ENCODE data around the gene FAM210B.
"Not testable (repeated sequence)": the region's sequence is repeated elsewhere in the genome, so short reads cannot be mapped to it uniquely, and the experiment has no call there.

Gene FAM210B

DNA sequence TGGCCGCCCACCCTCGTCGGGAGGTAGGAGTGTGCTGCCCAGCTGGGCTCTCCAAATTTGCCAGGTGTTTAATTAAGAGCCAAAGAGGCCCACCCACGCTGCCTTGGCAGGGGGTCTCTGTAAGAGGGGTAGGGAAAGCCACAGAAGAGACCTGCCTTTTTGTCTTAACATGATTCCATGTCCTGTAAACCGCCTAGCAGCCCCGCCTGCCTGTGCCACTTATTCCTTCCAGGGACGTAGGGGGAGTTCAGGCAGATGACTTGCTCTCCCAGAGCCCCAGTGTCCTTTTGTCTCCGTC lies 2.1 kb downstream of the FAM210B start:
- no peak for DNase-seq (ENCODE audit: low read depth)

DNA sequence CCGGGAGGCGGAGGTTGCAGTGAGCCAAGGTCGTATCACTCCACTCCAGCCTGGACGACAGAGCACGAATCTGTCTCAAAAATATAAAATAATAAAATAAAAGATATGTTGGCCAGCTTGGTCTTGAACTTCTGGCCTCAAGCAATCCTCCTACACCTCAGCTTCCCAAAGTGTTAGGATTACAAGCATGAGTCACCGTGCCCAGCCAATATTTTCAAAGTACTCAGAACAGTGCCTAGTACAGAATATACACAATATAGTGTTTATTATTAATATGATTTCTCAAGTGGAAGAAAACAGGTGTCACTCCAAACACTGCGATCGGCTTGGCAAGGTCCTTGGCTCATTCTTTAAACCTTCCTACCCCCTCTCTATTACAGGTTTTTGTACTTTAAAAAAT lies 3.1 kb downstream of the FAM210B start:
- DNase-seq (ENCODE audit: low read depth), result no peak

DNA sequence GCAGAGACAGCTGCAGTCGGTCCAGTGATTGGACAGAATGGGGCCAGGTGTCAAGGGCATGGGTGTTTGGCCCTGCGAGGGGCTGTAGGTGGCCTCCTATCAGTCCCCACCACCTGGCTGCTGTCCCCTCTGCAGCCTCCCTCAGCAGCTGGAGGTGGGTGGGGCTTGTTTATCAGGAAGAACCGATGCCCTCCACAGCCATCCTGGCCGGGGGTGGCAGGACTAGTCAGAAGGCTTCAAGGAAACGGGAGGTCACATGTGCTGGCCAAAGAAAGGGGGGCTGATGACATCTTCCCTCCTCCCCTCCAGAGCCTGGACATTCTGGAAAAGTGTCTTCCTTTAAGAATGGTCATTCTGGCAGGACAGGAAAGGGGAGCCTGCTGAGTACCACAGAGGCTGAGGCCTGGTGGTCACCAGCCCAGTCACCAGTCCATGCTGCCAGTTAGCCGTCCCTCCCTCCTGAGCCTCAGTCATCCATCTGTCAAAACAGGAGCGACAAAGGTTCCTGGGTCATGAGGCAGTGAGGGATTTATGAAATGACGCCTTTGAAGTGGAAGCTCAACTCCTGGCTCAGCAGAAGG lies 4.1 kb downstream of the FAM210B start:
- DNase-seq (ENCODE audit: low read depth), result no peak

DNA sequence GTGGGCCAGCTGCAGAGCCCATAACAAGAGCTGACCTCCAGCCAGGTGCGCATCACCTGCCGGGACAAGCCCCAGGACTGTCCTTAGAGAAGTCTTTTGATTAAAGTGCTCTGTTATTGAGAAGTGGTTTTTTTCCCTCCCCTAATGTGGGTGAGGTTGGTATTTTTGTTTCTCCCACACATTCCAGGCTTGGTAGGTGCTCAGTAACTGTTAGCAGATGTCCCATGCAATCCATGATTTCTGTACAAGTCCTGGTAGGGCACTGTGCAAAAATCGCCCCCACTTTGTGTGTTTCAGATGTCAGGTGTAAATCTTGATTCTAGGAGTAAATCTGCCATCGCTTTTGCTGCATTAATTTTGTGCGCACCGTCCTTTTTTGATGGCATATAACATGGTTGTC lies 4.7 kb downstream of the FAM210B start:
- no peak for DNase-seq (ENCODE audit: low read depth)

DNA sequence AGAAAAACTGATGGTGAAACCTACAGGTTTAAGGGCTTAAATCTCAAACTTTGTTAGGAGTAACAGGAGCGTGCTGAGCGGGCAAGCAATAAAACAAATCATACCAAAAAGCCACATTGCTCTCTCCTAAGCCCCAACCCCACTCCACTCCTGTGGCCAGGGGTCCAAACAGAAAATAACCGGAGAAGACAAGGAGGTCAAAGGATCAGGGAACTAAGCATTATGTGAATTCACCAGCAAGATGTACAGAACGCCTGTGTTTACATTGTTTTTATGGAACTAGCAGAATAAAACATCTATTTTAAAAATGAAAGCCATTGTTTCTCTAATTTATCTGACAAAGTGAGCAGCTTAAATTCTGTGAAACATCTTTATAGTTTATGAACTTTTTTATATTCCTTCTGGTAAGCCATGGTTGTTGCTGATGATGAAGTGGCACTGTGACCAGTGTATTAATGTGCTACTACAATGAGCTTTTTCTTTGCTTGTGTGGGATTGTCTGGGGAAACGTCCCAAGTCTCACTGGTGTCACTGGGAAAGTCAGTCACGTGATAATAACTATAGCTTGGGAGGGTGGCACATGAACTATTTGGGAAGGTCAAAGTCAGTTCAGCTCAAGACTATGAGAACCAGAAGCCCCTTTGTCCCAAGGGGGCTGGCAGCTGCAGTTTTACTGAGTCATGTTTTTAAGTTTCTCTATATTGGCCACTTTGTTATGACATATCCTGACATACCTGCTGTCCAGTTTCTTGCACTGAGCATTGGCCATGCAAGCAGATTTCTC lies 9.8 kb downstream of the FAM210B start:
- no peak for DNase-seq (ENCODE audit: low read depth)

DNA sequence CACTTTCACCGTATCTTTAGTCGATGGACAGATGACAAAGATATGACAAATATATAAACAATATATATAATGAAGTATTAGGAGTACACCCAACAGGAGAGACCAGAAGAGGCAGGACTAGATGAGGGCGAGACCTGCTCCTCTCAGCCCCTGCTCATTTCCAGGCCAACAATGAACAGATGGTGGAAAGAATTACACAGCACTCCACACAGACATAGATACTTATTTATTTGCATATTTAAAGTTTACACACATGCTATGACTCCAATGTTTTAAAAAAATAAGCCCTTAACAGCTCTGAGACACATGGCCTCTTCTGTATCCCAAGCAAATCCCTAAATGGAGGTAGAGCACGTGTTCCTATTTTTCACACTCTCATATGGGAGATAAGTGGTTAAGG lies 10.4 kb downstream of the FAM210B start:
- no peak for DNase-seq (ENCODE audit: low read depth)

DNA sequence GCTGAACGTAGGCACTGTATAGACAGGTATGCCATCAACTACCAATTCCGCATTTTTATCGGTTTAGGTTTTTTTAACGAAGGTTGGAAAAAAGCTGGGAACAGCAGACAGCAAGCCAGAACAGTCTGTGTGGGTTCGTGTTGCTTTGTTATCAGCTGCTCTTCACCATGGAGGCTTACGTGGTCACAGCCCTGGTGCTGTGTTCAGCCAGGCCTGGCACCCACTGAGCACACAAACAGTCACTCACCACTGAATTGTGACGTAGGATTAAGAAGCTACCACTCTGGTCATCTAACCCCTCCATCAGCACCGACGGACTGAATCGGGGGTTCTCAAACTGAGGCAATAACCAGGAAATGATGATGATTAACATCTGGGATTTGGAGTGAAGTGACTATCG lies 13.2 kb downstream of the FAM210B start:
- no peak for DNase-seq (ENCODE audit: low read depth)

DNA sequence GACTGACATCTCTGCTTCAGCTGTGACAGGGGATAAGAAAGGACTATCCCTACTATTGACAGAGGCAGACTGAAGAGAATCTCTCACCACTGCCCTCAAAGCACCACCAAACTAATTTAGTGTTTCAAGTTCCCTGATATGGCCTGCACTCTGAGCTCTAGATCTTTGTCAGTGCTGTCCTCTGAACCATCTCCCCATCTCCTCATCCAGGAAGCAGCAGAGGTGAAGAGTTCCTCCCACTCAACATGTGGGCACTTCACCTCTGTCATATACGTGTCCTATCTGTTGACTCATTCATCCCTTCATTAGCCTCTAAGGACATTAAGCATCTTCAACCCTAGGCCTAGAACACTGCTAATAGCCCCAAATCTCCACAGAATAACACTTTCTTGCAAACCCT lies 14.1 kb downstream of the FAM210B start:
- DNase-seq (ENCODE audit: low read depth), result no peak

DNA sequence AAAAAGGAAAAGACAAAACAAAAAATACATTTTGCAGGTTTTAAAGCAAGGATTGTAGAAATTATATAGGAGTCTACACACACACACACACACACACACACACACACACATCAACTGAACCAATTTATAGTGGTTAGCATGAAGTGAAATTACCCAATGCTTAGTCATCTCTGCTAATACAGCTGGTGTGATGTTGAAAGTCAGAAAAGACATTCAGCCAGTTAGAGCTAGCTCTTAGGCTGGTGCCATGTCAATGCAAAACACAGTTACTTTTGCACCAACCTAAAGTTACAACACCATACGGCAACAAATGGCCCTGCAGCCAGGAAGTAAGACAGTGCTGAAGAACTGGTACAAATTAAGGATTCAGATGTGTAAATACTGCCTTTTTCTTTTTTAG lies 15.2 kb downstream of the FAM210B start:
- DNase-seq (ENCODE audit: low read depth), result no peak

DNA sequence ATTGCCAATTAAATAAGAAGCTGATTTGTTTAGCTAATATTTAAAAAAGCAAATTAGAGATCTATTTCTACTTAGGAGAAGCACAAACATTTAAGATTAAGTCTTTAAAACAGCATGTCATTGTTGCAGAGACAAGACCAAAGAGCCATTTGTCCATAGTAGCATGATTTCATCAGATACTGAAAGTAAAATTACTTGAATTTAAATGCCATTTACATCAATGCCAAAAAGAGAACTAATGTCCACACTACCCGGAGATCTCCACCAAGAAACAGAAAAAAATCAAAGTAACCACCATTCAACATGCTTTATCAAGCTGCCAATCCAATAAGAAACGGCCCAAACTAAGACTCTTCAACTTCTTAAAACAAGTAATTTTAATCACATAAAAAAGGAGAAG lies 17.6 kb downstream of the FAM210B start:
- DNase-seq (ENCODE audit: low read depth), result no peak

DNA sequence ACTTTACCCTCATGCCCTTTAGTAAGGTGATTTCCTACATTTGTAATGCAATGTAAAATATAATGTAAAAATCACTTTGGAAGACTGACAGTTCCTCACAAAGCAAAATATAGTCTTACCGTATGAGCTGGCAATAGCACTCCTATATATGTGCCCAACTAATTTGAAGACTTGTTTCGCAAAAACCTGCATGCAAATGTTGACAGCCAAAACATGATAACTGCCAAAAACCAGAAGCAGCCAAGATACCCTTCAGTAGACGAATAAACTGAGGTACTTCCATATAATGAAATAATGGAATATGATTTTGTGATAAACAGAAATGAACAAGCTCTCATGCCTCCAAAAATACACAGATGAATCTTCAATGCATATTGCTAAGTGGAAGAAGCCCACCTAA lies 19.6 kb downstream of the FAM210B start:
- no peak for DNase-seq (ENCODE audit: low read depth)

DNA sequence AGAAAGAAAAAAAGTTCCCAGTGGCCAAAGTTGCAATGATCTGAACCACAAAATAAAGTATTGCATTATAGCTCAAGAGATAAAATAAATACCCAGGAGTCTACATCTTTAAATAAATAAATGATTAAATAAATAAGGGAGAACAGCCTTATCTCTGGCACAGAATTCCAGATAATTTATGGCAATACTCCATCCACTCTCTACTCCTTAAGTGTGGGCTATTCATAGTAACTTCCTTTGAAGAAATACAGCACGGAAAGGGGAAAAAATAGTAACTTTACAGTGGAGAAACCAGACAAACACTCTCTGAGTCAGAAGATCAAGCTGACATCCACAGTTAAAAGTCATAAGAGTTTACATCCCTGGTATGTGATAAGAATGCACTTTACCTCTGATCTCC lies 21.6 kb downstream of the FAM210B start:
- DNase-seq (ENCODE audit: low read depth), result no peak

DNA sequence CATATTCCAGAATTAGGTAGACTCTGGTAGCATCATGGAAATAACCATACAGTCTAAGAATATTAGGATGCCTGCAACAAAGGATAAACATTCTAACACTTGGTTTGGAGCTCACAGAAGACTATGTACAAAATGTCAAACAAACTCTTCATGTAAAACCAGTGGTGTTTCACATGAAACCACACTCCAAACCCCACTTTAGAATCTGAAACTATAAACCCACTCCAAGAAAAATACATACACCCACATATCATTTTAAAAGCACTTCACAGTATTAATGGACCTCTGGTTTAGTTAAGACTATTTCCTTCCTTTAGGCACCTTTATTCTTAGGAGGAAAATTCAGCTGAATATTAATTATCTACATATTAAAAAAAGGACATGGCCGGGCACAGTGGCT lies 22.7 kb downstream of the FAM210B start:
- no peak for DNase-seq (ENCODE audit: low read depth)

DNA sequence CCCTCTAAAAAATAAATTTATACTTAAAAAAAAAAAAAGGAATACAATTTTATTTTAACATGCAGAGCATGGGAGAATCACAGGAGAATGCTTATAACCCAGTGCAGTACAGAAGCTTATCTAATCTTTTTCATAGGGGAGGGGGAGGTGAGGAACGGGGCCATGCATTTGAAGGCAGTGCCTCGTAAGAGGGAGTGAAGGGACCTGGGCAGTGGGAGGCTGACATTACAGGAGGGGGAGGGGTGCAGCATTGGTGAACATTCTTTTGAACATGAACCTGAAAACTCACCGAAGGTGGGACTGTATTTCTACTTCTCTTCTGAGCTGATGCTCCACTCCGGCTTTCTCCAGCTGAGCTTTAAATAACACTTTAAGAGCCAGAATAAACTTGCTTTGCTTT lies 23.9 kb downstream of the FAM210B start:
- no peak for DNase-seq (ENCODE audit: low read depth)

DNA sequence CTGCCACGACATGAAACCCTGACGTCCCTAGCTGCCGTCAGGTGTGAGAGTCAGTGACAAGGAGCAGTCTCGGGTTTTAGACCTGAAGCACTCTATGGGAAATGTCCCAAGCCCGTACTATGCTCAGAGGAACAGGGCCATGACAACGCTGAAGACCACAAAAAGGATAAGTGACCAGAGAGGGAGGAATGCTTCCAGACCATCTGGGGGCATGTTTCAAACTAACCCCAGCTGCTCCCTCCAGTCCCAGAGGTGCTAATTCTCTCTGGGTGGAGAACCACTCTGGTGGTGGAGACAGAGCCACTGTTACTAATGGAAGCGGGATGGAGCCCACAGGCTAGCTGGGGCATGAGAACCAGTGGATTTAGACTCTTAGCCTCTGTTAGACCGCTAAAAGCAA lies 24.6 kb downstream of the FAM210B start:
- DNase-seq (ENCODE audit: low read depth), result no peak

DNA sequence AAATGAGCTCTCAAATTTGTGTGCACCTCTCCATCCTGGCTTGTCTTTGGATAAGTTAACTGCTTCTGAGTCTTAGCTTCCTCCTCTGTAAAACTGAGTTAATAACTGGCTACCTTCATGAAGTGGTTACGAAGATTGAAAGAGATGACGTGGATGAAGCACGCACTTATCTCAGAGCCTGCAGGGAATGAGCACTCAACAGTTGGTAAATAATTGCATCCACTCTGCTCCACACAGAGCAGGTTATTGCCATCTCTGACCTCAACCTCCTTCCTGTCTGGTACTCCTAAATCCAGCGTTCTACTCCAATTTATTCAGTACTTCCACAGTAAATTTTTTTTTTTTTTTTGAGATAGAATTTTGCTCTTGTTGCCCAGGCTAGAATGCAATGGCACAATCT lies 26.4 kb downstream of the FAM210B start:
- no peak for DNase-seq (ENCODE audit: low read depth)

DNA sequence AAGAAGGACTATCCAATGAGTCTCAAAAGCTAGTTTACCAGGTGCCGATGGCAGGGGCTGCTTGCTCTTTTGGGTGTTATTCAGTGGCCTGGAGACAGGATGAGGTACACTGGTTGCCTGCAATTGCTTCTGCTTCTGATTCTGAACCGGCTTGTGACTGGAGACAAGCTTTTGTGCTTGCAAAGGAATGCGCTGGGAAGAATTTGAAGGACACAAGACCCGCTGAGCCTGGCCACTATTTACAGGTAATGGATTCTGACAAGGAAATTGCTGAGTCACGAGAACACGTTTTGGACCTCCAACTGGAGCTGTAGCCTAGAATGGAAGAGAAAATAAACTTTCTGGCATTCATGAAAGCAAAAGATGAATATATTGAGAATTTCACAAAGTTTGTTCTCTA lies 27.4 kb downstream of the FAM210B start:
- no peak for DNase-seq (ENCODE audit: low read depth)

DNA sequence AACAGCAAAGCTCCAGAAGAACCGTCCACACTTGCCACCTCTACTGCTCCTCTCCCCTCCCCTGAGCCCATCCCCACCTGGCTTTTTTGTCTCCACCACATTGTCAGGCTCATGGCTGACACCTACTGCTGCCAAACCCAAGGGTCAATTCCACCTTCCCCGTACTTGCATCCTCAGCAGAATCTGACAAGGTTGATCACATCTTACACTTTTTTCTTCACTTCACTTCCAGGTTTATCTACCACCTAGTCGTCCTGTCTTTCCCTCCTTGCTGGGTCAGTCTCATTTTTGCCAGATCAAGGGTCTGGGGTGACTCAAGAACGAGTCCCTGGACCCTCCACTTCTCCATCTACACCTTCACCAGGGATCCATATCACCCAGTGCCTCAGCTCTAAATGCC lies 30.1 kb downstream of the FAM210B start:
- no peak for DNase-seq (ENCODE audit: low read depth)

DNA sequence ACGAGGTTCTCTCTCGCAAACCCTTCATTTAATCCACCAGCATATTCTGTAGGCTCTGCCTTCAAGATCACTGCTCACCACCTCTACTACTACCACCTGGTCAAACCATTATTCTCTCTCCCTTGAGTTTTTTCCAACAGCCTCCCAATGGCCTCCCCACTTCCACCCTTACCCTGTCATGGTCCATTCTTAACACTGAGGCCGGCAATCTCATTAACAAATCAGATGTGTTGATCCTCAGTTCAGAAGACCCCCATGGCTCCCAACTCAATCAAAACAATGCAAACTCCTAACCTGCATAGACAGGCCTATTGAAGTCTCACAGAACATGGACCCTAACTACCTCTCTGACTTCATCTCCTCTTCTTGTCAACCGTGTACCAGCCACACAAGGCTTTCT lies 31.0 kb downstream of the FAM210B start:
- DNase-seq (ENCODE audit: low read depth), result no peak

DNA sequence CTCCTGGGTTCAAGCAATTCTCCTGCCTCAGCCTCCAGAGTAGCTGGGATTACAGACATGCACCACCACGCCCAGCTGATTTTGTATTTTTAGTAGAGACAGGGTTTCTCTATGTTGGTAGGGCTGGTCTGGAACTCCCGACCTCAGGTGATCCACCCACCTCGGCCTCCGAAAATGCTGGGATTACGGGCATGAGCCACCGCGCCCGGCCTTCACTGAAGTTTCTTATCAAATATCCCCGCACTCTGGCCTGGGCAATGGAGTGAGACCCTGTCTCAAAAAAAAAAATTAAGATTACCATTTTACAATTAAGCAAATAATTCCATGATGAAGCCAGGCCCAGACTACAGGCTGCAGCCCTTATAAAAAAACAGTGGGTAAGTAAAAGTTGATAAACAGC lies 31.6 kb downstream of the FAM210B start:
- not testable (repeated sequence) for DNase-seq (ENCODE audit: low read depth)

DNA sequence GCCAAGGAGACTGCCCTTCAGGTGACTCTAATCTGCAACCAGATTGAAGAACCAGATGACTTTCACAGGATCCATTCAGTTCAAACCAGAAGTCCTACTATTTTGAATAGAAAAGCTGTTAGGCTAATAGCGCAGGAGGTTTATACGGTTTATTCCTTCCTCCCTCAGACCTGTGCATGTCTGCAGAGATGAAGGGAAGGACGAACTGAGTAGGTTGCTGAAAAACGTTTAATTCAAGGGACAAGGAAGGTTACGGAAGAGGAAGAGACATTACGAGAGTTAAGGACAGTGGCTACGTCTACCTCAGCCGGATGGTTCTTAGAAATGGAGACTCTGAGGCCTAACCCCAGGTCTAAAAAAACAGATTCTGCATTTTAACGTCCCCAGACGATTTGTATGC lies 32.3 kb downstream of the FAM210B start:
- DNase-seq (ENCODE audit: low read depth), result no peak

DNA sequence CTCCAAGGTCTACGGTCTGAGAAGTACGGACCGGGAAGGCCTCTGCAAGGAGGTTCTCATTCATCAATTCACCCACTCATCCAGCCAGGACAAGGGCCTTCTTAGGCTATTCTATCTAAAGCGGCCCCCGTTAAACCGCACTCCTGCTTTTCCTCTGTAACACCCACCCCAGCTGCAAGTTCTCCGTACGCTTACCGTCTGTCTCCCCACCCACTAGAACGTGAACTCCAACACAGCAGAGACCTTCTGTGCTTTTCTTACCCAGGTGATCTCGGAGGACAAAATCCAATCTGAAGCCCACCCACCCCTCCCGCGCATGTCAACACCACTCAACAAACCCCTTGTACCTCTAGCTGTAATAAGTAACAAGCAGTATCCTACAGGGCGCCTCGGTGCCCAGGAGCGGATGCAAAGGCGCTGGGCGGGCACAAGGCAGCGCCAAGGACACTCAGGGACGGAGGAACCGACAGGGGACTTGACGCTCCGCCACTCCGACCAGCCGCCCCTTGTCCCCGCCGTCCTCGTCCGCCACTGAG lies 32.9 kb downstream of the FAM210B start:
- no peak for DNase-seq (ENCODE audit: low read depth)

DNA sequence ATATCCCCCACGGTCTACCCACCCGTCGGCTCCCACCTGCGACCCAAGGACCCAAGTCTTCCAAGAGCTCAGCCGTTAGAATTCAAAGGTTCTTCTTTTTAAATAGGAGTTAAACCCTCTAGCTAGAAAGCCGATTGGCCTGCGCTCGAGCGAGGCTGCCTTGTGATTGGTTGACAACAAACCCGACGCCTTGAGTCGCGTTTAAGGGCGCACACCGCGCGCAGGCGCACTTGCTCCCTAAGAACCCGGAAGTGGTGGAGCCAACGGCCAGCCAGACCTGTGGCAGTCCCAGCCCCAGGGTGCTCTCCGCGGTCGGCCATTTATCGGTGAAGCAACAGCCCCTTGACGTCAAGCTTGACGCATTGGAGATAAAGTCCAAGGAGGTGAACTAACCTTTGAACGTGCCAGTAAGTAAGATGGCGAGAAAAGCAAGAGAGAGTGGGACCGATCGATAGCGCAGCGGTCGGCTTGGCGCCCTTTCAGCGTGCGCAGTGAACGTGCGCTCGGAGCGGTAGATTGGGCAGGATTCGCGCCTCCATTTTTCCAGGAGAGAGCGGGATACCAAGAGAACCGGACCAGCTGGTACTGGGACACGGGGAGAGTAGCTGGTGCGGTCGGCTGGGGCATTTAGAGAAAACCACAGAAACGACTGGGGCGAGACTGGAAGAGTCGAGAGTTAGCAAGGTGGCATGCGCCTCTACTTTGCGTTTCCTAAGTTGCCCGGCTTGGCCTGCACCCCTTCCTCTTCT lies 33.5 kb downstream of the FAM210B start, which contains the start of the genes AURKA and CSTF1:
Gene AURKA, minus strand, starts transcription at position 84 of the 749 bp plus-strand sequence. CDS start 4,018 bp downstream, outside the sequence.
Gene CSTF1, plus strand, starts transcription at position 514 of the 749 bp plus-strand sequence. CDS start 2,908 bp downstream, outside the sequence.
- DNase-seq (ENCODE audit: low read depth), result peak; percentile 99
